Gastrocnemius medialis (tissue), 4 donors: ENCODE data around the gene SCD5. TPM values are rescaled to one million over a fixed set of nuclear protein-coding genes. Genes with fewer than 3 reads are reported as not detected.

Experiments used
- ATAC-seq, 2 donors: fragments of 150-250 bp; one replicate each; pipeline ENCODE4 v1.9.1; 2016
- DNase-seq, 2 donors: peaks; one replicate each; pipeline ENCODE4 v3.0.0-alpha.2; 2019
- H3K27ac ChIP-seq, 4 donors: fragments of 200-600 bp; sonication (generic); 1 replicate in 1 of 4; 2 replicates in 3 of 4; pipeline ENCODE4 v1.5.1; 2016 to 2018; ENCODE audit warnings: mild to moderate bottlenecking in 2 of 4, moderate library complexity in 1 of 4
- H3K27me3 ChIP-seq, 3 donors: fragments of 200-600 bp; sonication (generic) in 2 of 3; 1 replicate in 1 of 3; 2 replicates in 2 of 3; pipeline versions ENCODE4 v1.5.1 to v1.6.0; 2016 to 2019; ENCODE audit warnings: mild to moderate bottlenecking in 1 of 3, moderate library complexity in 1 of 3
- H3K36me3 ChIP-seq, 2 donors: fragments of 200-600 bp; sonication (generic) in 1 of 2; one replicate each; pipeline ENCODE4 v1.5.1; 2017 to 2018
- H3K4me1 ChIP-seq, 2 donors: fragments of 200-600 bp; sonication (generic) in 1 of 2; one replicate each; pipeline ENCODE4 v1.5.1; 2016 to 2017; ENCODE audit warnings: mild to moderate bottlenecking in 2 of 2
- H3K4me3 ChIP-seq, 4 donors: fragments of 200-600 bp; sonication (generic) in 3 of 4; 1 replicate in 1 of 4; 2 replicates in 3 of 4; pipeline ENCODE4 v1.5.1; 2016 to 2019; ENCODE audit warnings: mild to moderate bottlenecking in 2 of 4
- H3K9me3 ChIP-seq, 3 donors: fragments of 200-600 bp; sonication (generic) in 2 of 3; 1 replicate in 1 of 3; 2 replicates in 2 of 3; pipeline ENCODE4 v1.5.1; 2016 to 2019
- POLR2A ChIP-seq, 2 donors: fragments of 450-650 bp; IDR thresholded peaks; one replicate each; pipeline ENCODE4 v1.6.1; 2017; ENCODE audit warnings: antibody characterized with exemption in 2 of 2, mild to moderate bottlenecking in 2 of 2, moderate library complexity in 2 of 2
- in situ Hi-C, 4 donors: fragments of 200-750 bp; cut with MboI; loops; one replicate each; pipeline versions ENCODE4 v1.15.0 to v1.8.0; 2017; ENCODE audit warnings: low sequenced_read_pairs in 4 of 4
- intact Hi-C: fragments of 100-400 bp; cut with DNase I; formaldehyde crosslinking; loops from one replicate; pipeline ENCODE4 v1.15.1; 2023; ENCODE audit warnings: low total_unique reads
- total RNA-seq, 4 donors: library from RNA; depleted of rRNA; stranded (reverse); fragments of >200 nt; gene quantifications; one replicate each; pipeline versions ENCODE4 v1.1.0 to v1.2.3, GENCODE V29; 2016
- TF ChIP-seq, protein P1 (sequence below), 5 experiments: fragments of 450-650 bp in 3 of 5; fragments of 200-600 bp in 2 of 5; sonication (generic) in 2 of 5; IDR thresholded peaks in 4 of 5; conservative IDR thresholded peaks in 1 of 5; 1 replicate in 4 of 5; 2 replicates in 1 of 5; pipeline ENCODE4 v1.5.1; 2016 to 2019; ENCODE audit warnings: antibody characterized with exemption in 5 of 5, mild to moderate bottlenecking in 3 of 5, moderate library complexity in 3 of 5

SCD5 gene
- total RNA-seq, 4 donors from 2014 or later: 0.68 to 2.4 (median 1.4) TPM

DNA sequence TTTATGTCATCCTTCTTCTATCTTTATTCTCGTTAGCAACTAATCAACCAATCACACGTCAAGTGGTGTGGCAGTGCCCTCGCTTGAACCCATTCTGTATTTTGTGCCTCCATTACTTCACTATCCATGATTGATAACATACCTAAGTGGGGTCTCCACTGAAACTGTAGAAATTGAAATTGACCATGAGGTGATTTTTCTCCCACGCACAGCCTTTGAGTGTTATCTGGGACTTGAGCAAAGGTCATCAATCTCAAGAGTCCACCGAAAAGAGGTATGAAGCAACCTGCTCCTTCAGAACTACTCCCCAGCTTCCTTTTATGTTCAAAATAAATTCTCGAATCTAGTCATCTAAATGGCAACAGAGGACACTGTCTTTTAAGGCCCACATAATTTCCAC is 111.1 kb downstream of the SCD5 start:
- Histone ChIP-seq H3K4me1 (no peaks in the 10 kb centered on the region), H3K36me3 (no peaks in the 10 kb centered on the region), H3K27me3 (no peaks in the 10 kb centered on the region), H3K4me3 (no peak overlapping the region), H3K27ac (no peak overlapping the region), H3K9me3 (no peaks in the 10 kb centered on the region)
- TF ChIP-seq, protein P1, sequence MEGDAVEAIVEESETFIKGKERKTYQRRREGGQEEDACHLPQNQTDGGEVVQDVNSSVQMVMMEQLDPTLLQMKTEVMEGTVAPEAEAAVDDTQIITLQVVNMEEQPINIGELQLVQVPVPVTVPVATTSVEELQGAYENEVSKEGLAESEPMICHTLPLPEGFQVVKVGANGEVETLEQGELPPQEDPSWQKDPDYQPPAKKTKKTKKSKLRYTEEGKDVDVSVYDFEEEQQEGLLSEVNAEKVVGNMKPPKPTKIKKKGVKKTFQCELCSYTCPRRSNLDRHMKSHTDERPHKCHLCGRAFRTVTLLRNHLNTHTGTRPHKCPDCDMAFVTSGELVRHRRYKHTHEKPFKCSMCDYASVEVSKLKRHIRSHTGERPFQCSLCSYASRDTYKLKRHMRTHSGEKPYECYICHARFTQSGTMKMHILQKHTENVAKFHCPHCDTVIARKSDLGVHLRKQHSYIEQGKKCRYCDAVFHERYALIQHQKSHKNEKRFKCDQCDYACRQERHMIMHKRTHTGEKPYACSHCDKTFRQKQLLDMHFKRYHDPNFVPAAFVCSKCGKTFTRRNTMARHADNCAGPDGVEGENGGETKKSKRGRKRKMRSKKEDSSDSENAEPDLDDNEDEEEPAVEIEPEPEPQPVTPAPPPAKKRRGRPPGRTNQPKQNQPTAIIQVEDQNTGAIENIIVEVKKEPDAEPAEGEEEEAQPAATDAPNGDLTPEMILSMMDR (IDR thresholded peaks at IDR 0.05 in 4 of 5, conservative IDR thresholded peaks at IDR 0.05 in 1 of 5): no peak
- no peak for TF ChIP-seq POLR2A (IDR thresholded peaks at IDR 0.05)
- ATAC-seq (no peak), DNase-seq (no peak)
- intact Hi-C loops: no loop called here
- in situ Hi-C loops: no loop called here

DNA sequence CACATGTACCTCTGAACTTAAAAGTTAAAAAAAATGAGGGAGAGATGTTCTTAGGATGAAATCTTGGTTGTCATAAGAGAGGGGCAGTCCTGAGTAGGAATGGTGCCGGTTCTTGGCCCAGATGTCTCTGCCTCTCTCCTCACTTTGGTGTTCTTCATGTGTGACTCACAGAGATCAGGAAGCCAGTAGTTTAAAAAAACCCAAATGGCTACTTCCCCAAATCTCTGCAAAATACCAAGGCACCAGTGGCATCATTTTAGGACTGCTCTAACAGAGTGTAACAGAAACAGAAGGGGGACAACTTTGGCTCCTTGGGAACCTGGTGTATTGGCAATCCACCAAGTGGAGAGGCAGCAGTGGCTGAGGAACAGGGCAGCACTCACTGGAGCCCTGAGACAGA is 116.8 kb downstream of the SCD5 start:
- Histone ChIP-seq H3K4me1 (no peaks in the 10 kb centered on the region), H3K9me3 (no peaks in the 10 kb centered on the region), H3K4me3 (no peak overlapping the region), H3K27ac (no peak overlapping the region), H3K27me3 (no peaks in the 10 kb centered on the region), H3K36me3 (no peaks in the 10 kb centered on the region)
- in situ Hi-C loops: no loop called here
- ATAC-seq (no peak), DNase-seq (no peak)
- no peak for TF ChIP-seq POLR2A (IDR thresholded peaks at IDR 0.05)
- TF ChIP-seq, protein P1 (IDR thresholded peaks at IDR 0.05 in 4 of 5, conservative IDR thresholded peaks at IDR 0.05 in 1 of 5): no peak
- intact Hi-C loops: no loop called here

DNA sequence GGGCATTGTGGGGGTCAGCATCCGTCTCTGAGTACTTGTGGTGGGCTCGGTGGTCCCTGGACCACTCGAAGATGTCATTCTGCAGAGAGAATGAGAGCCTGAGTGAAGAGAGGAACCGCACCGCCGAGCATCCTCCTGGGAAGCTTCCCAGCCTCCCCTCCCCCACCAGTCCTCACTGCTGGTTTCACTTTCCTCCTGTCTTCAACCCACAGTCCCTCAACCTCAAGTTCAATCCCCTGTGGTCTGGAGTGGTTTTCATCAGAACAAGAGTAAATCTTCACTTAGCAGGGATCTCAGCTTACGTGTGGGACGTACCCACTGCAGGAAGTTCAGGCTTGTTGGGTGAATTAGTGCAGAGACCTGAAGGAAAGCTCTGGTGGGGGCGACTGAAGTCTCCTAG is 117.8 kb downstream of the SCD5 start:
- DNase-seq: no peak
- Histone ChIP-seq H3K9me3 (no peaks in the 10 kb centered on the region), H3K4me3 (no peak overlapping the region), H3K4me1 (no peaks in the 10 kb centered on the region), H3K36me3 (no peaks in the 10 kb centered on the region), H3K27me3 (no peaks in the 10 kb centered on the region), H3K27ac (no peak overlapping the region)
- no peak for TF ChIP-seq POLR2A (IDR thresholded peaks at IDR 0.05)
- TF ChIP-seq, protein P1 (IDR thresholded peaks at IDR 0.05 in 4 of 5, conservative IDR thresholded peaks at IDR 0.05 in 1 of 5): no peak
- intact Hi-C loops: no loop called here
- in situ Hi-C loops: no loop called here
- no peak for ATAC-seq

- Histone ChIP-seq H3K36me3 (no peaks in the 10 kb centered on the region), H3K4me3 (no peak overlapping the region), H3K9me3 (no peaks in the 10 kb centered on the region), H3K4me1 (no peaks in the 10 kb centered on the region), H3K27ac (no peak overlapping the region), H3K27me3 (no peaks in the 10 kb centered on the region)
- in situ Hi-C loops: no loop called here
- TF ChIP-seq POLR2A (IDR thresholded peaks at IDR 0.05): no peak
- TF ChIP-seq, protein P1 (IDR thresholded peaks at IDR 0.05 in 4 of 5, conservative IDR thresholded peaks at IDR 0.05 in 1 of 5): no peak
- intact Hi-C loops: no loop called here
- DNase-seq (no peak), ATAC-seq (no peak)
These were observed 119.1 kb downstream of the SCD5 start for GRCh38 chr4:82679531-82679930.

- H3K27me3 ChIP-seq: no peaks in the 10 kb centered on the region
- in situ Hi-C loops: no loop called here
- TF ChIP-seq, protein P1 (IDR thresholded peaks at IDR 0.05 in 4 of 5, conservative IDR thresholded peaks at IDR 0.05 in 1 of 5): no peak
- TF ChIP-seq POLR2A (IDR thresholded peaks at IDR 0.05): no peak
- no peak overlapping the region for H3K27ac ChIP-seq
- no peak overlapping the region for H3K4me3 ChIP-seq
- H3K36me3 ChIP-seq: no peaks in the 10 kb centered on the region
- no peaks in the 10 kb centered on the region for H3K9me3 ChIP-seq
- intact Hi-C loops: no loop called here
- no peaks in the 10 kb centered on the region for H3K4me1 ChIP-seq
- DNase-seq (no peak), ATAC-seq (no peak)
These were observed 120.5 kb downstream of the SCD5 start for GRCh38 chr4:82678051-82678450.
